MCF 10A (cell line): Measurements from ENCODE around the gene RALA. TPM values are rescaled to one million over a fixed set of nuclear protein-coding genes. Genes with fewer than 3 reads are reported as not detected.

Experiments
- BruUV-seq: library from RNA; stranded (reverse); fragments of 400-500 nt; replicated peaks from 2 replicates; lab custom pipeline; 2021; lab: Mats Ljungman, UMichigan
- CTCF ChIA-PET: fragments of 300-600 bp; sonication (Branson Sonifier 250); formaldehyde crosslinking; extraction: SDS; loops from one replicate; lab custom pipeline; 2021; ENCODE audit warnings: antibody characterized with exemption, inconsistent platforms; lab: Yijun Ruan, JAX
- POLR2A ChIA-PET: fragments of 300-600, 350-650 bp; sonication (Branson Sonifier 250); formaldehyde crosslinking; extraction: SDS; loops from one replicate; lab custom pipeline; 2020; ENCODE audit warnings: antibody characterized with exemption, inconsistent platforms; lab: Yijun Ruan, JAX
- DNase-seq: peaks from one replicate; pipeline ENCODE4 v3.0.0-alpha.2; 2018; ENCODE audit not compliant: unreplicated experiment
- H3K27ac Mint-ChIP-seq: one replicate; pipeline ENCODE4 v1.8.0; 2022; ENCODE audit warnings: mild to moderate bottlenecking, low read depth, mixed read lengths; ENCODE audit not compliant: unreplicated experiment
- H3K27me3 Mint-ChIP-seq: one replicate; pipeline ENCODE4 v1.8.0; 2022; ENCODE audit warnings: mixed read lengths; ENCODE audit not compliant: insufficient read depth, unreplicated experiment
- H3K36me3 Mint-ChIP-seq: one replicate; pipeline ENCODE4 v1.8.0; 2022; ENCODE audit warnings: mild to moderate bottlenecking, moderate library complexity, mixed read lengths; ENCODE audit not compliant: insufficient read depth, unreplicated experiment
- H3K4me1 Mint-ChIP-seq: one replicate; pipeline ENCODE4 v1.8.0; 2022; ENCODE audit warnings: mixed read lengths; ENCODE audit not compliant: insufficient read depth, unreplicated experiment
- H3K4me3 Mint-ChIP-seq: one replicate; pipeline ENCODE4 v1.8.0; 2022; ENCODE audit warnings: mild to moderate bottlenecking, moderate library complexity, mixed read lengths; ENCODE audit not compliant: unreplicated experiment
- H3K9me3 Mint-ChIP-seq: one replicate; pipeline ENCODE4 v1.8.0; 2022; ENCODE audit warnings: mixed read lengths; ENCODE audit not compliant: unreplicated experiment
- CTCF ChIP-seq: fragments of 200-600 bp; IDR thresholded peaks from one replicate; pipeline ENCODE4 v1.8.0; 2022; ENCODE audit warnings: antibody characterized with exemption, mild to moderate bottlenecking; ENCODE audit not compliant: unreplicated experiment
- intact Hi-C: fragments of 100-400 bp; cut with micrococcal nuclease; formaldehyde crosslinking; loops from 2 replicates; pipeline ENCODE4 v1.14.1; 2022
- total RNA-seq: library from RNA; stranded (reverse); gene quantifications from 2 replicates; pipeline ENCODE4 v1.2.3, GENCODE V29; 2022

The RALA gene
- total RNA-seq, 1 experiment from 2014 or later, result 34.1 TPM

GRCh38 chr7:39709768-39710311 is 86.5 kb downstream of the RALA start:
- DNase-seq, result no peak
- intact Hi-C loops, result no loop called here
- ChIA-PET CTCF (interaction anchor here (0.7 to 1.3 kb wide), 3 partner anchors 13 to 130 kb away, joined by 3 to 7 read pairs (median 3); no protein-coding TSS in a partner anchor), POLR2A (interaction anchor here (0.8 kb wide), 1 partner anchor 11 kb away, joined by 3 read pairs; no protein-coding TSS in a partner anchor)
- Mint-ChIP-seq H3K4me3 (no peak overlapping the region), H3K27ac (no peak overlapping the region), H3K36me3 (peaks cover 30% of the 10 kb centered on the region), H3K4me1 (no peaks in the 10 kb centered on the region), H3K9me3 (peaks cover 14% of the 10 kb centered on the region), H3K27me3 (no peaks in the 10 kb centered on the region)
- BruUV-seq, result no TSS peak
- no peak for TF ChIP-seq CTCF

GRCh38 chr7:39712751-39713150 is 89.4 kb downstream of the RALA start:
- H3K36me3 Mint-ChIP-seq, result peaks cover 22% of the 10 kb centered on the region
- no TSS peak for BruUV-seq
- CTCF ChIA-PET, result no interaction called here

GRCh38 chr7:39714447-39715091 is 91.2 kb downstream of the RALA start:
- no peak for DNase-seq
- CTCF ChIA-PET, result interaction anchor here (0.7 to 1.1 kb wide), 3 partner anchors 12 to 134 kb away, joined by 3 to 4 read pairs (median 3); no protein-coding TSS in a partner anchor
- Mint-ChIP-seq H3K4me1 (no peaks in the 10 kb centered on the region), H3K4me3 (no peak overlapping the region), H3K36me3 (peaks cover 8% of the 10 kb centered on the region), H3K27ac (no peak overlapping the region), H3K9me3 (peaks cover 26% of the 10 kb centered on the region), H3K27me3 (no peaks in the 10 kb centered on the region)
- no peak for TF ChIP-seq CTCF
- POLR2A ChIA-PET, result no interaction called here
- intact Hi-C loops, result no loop called here
- BruUV-seq, result no TSS peak

More at GRCh38 chr7:39712751-39713150, 89.4 kb downstream of the RALA start:
- Mint-ChIP-seq H3K4me1 (no peaks in the 10 kb centered on the region), H3K9me3 (peaks cover 26% of the 10 kb centered on the region), H3K27me3 (no peaks in the 10 kb centered on the region), H3K27ac (no peak overlapping the region), H3K4me3 (no peak overlapping the region)
- no peak for TF ChIP-seq CTCF
- DNase-seq, result no peak
- POLR2A ChIA-PET, result no interaction called here
- intact Hi-C loops, result no loop called here

- TF ChIP-seq CTCF, result no peak
- ChIA-PET POLR2A (interaction anchor here (1.1 to 1.6 kb wide), 2 partner anchors 12 to 34 kb away, joined by 3 to 4 read pairs; no protein-coding TSS in a partner anchor), CTCF (interaction anchor here (0.6 to 1.3 kb wide), 2 partner anchors 140 to 368 kb away, joined by 3 read pairs; no protein-coding TSS in a partner anchor)
- BruUV-seq, result no TSS peak
- H3K4me1 Mint-ChIP-seq, result no peaks in the 10 kb centered on the region
- no peaks in the 10 kb centered on the region for H3K36me3 Mint-ChIP-seq
- no peak overlapping the region for H3K27ac Mint-ChIP-seq
- H3K4me3 Mint-ChIP-seq, result no peak overlapping the region
- H3K9me3 Mint-ChIP-seq, result peaks cover 4% of the 10 kb centered on the region
- DNase-seq, result no peak
- H3K27me3 Mint-ChIP-seq, result no peaks in the 10 kb centered on the region
- intact Hi-C loops, result no loop called here
These were observed 97.2 kb downstream of the RALA start for GRCh38 chr7:39720586-39720985.
